ENCODE data around the gene GPRC5D.
A peak's percentile ranks its signal among the peaks of the same experiment; 100 is the strongest.

The GPRC5D gene

DNA sequence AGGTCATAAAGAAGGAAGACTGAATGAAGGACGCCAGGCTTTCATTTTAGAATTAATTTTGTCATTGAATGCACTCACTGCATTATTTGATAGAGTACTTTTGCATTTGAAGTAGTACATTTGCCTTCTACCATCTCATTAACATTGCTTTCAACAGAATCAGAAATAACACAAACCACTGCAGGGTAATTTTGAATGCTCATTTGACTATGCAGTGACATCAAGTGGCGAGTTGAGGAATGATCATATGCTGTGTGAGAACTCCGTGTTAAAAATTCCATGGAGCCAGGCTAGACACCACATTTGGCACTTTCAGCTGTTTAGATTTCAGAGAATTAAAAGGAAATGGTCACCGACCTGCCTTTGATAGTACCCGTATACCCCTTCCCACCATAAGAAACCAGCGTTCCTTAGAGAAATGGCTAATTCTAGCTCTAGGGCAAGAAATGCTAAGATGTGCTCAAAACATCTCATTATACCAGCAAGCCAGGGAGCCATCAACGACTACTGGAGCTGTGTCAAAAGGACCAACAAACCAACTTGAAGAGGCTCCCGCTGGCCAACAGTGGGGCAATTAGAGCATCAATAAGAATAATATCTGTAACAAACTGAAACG lies 31.6 kb upstream of the GPRC5D start:
- H3K27ac ChIP-seq: no peak overlapping the region
- no peak overlapping the region for H3K4me3 ChIP-seq

DNA sequence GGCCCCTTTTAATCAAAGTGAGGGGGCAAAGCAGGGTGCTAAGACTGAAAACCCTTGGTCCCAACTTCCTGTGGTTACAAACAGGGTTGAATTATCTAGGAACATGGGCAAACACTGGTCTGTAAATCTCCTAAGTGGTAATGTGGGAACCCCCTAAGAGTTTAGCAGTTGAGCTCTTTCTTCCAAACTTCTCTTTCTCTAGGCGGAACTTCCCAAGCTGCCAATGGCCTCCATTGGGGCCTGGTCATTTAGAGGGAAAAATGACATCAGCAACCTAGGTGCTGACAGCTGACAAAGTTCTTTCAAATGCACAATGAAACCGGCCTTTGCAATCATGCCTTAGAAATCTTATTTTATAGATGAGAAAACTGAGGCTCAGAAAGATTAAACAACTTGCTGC lies 30.4 kb upstream of the GPRC5D start:
- Histone ChIP-seq H3K4me3 (no peak overlapping the region), H3K27ac (no peak overlapping the region)

DNA sequence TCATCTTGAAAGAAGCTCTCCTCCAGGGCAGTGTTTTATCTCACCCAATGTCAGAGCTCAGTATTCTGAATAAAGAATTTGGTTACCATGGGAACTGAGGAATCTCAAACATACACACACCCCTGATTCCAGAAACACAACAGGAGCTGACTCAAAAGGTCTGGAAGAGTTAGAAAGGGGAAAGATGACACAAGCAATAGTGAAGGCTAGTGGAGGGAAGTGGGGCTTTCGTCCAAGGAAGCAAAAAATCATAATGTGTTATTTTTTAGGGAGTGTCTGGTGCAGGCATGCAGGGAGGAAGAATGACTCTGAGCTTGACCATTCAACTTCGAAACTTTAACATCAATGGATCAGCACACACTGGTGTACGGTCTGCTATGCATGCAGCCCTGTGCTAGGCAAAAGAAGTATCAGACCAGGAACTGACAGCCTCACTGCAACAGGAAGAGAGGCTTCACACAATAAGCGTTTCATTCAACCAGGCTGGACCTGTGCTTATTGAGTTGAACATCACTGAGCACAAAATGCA lies 27.8 kb upstream of the GPRC5D start:
- H3K4me3 ChIP-seq: no peak overlapping the region
- peak overlapping the region in 7 of 21 experiments; percentile 3 to 74 (median 30) for H3K27ac ChIP-seq

DNA sequence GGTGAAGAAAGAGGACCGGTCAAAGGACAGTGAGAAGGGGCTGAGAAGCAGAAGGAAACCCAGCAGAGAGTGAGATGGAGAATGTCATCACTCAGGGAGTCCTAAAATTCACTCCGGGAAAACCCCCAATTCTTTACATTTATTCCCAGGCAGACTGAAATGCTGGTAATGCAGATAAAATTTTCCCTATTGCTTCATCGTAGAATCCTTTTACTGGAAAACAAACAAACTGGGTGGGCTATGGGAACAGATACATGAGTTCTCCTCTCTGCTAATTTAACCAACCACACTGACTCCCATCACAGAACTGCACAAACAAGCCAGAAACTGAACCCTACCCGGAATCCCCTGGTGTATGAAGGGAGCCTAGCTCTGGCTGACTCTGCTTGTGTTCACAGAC lies 27.2 kb upstream of the GPRC5D start:
- H3K27ac ChIP-seq: peak overlapping the region in 9 of 21 experiments; percentile 3 to 74 (median 54)

DNA sequence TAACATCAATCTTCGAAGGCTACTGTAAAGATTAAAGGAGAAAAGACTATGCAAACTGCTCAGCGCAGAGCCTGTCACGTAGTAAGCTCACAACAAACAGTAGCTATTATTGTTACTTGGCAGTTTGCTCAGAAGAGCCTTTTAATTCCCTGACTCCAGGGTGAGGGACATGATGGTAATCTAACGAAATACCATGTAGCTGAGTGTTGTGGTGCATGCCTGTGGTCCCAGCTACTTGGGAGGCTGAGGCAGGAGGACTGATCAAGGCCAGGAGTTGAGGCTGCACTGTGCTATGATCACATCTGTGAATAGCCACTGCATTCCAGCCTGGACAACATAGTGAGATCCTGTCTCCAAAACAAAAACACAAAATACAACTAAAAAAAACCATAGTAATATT lies 25.3 kb upstream of the GPRC5D start:
- Histone ChIP-seq H3K27ac (peak overlapping the region in 10 of 21 experiments; percentile 6 to 77 (median 46)), H3K4me3 (no peak overlapping the region)

More for the DNA sequence above, 27.2 kb upstream of the GPRC5D start:
- no peak overlapping the region for H3K4me3 ChIP-seq

DNA sequence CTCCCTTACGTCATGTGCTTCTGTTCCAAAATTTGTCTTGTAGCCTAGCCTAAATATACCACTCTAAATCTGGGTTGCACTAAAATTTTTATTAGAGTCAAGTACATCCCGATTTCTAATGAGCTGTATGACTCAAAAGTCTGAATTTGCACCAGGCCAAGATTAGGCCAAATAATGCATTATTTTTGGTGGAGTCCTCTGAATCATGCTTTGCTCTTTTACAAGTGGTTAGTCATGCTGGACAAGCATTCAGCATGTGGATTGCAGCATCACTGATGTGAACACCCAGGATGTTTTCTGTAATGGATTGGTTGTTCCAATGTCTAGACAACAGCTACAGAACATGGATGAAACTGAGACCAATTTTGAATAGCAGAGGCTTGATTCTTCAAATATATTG lies 24.4 kb upstream of the GPRC5D start:
- H3K27ac ChIP-seq: peak overlapping the region in 14 of 21 experiments; percentile 6 to 78 (median 46)
- no peak overlapping the region for H3K4me3 ChIP-seq

DNA sequence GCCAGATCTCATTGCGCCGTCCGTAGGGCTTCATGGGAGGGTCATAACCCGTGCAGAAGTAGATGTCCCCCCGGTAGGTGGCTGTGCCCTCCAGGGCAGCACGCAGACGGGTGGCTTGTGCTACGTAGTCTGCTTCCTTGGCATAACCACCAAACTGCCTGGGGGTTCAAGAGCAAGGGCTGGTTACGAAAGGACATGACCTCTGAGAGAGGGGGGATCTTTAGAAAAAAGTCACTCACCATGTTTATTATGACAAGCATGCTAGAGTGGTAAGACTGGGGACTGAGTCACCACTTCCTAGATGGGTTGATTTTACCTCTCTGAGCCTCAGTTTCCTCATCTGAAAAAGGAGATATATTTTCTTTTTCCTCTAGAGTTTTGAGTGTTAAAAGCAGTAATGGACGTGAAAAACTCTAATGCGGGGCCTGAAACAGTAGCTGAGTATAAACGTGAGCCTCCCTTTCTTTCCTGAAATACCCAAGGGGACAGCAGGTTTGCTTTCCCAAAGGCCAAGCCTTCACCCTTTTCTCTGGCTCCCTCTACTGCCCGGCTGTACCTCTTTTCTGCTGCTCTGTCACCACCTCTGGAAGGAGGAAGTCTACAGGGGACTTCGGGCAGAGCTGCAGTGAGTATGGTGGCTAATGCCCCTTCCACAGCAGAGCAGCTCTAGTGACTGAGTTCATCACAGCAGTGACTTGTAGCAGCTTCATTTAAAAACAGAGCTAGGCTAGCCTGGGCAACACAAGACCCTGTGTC lies 23.5 kb upstream of the GPRC5D start:
- peak overlapping the region in 15 of 21 experiments; percentile 9 to 78 (median 54) for H3K27ac ChIP-seq
- H3K4me3 ChIP-seq: no peak overlapping the region

DNA sequence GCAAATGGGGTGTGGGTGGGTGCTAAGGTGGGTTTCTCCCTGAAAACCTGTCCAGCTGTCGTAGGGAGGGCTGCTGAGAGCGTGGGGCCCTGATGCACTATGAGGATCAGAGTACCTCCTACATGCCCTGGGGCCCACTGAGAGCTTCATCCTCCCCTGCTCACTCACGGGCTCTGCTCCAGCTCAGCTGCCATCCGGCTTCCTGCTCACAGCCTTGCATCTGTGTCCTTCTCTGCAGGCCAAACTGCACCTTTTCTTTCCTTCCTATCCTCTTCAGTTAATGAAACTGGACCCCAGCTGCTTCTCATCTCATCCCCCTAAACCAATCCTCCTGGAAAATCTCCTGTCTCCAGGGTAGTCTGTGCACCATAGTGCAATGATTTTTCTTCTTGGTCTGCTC lies 22.2 kb upstream of the GPRC5D start:
- H3K4me3 ChIP-seq: no peak overlapping the region
- H3K27ac ChIP-seq: no peak overlapping the region

DNA sequence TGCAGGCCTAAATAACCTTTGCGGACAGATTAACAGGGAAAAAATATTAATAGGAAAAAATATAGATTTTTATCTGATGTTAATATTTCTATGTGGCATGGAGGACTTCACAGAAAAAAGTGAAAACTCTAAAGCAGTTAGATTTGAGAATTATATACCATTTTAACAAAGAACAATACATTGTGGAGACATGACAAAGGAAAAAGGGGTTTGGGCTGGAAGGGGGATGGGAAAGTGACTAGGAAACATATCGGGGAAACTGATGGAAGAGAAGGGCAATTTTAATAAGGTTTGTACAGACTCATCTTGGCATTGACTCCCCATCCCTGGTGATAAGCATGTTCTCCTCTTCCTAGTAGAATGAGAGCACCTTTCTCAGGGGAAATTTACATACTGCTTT lies 21.0 kb upstream of the GPRC5D start:
- no peak overlapping the region for H3K4me3 ChIP-seq
- H3K27ac ChIP-seq: no peak overlapping the region

DNA sequence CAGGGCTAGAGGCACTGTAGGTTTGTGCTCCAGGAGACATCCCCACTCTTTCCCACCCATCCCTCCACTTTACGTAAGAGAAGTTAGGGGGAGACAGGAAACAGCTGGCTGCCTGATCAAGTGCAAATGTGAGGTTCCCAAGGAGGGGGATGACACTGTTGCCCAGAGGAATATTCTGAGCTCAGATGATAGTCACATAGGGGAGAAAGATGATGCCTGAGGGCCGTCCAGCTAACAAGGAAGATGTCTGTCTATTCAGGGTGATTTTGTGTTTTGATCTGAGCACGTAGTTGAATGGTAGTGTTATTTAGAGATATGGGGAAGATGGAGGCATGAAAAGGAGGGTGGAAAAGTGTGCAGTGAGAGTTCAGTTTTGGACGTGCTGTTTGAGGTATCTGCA lies 13.9 kb upstream of the GPRC5D start:
- H3K4me3 ChIP-seq: no peak overlapping the region
- H3K27ac ChIP-seq: no peak overlapping the region

DNA sequence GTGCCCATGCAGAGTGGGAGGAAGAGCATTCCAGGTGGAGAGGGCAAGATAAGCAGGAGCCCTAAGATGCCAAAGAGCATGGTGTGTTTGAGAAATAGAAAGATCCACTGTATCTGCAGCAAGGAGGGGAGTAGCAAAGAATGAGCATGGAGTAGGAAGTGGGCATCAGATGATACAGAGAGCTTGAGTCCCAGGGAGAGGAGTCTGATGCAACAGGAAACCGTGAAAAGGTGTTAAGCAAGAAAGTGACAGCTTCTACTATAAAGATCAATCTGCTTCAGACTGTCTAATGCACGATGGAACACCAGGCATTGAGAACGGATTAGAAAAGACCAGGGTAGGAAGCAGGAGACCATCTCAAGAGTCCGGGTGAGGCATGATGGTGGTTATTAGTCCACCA lies 12.3 kb upstream of the GPRC5D start:
- no peak overlapping the region for H3K4me3 ChIP-seq
- no peak overlapping the region for H3K27ac ChIP-seq

DNA sequence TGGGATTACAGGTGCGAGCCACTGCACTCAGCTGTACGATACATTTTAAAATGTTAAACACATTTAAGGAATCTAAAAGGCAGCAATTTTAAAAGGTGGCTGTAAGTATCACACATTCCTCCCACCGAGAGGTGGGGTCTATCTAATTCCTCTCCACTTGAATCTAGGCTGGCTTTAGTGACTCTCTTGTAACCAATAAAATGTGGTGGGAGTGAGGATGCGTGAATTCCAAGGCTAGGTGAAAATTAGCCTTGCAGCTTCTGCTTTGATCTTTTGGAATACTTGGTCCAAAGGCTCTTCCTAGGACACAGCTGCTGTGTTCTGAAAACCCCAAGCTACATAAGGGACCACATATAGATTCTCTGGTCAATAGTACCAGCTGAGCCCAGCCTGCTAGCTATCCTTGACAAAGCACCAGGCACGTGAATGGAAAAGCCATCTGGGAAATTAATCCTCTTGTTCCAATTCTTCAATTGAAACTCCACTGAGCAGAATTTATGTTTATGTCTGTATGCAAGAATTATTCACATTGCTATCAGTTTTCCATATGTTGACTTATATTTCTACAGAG lies 8.8 kb upstream of the GPRC5D start:
- Histone ChIP-seq H3K4me3 (no peak overlapping the region), H3K27ac (no peak overlapping the region)

DNA sequence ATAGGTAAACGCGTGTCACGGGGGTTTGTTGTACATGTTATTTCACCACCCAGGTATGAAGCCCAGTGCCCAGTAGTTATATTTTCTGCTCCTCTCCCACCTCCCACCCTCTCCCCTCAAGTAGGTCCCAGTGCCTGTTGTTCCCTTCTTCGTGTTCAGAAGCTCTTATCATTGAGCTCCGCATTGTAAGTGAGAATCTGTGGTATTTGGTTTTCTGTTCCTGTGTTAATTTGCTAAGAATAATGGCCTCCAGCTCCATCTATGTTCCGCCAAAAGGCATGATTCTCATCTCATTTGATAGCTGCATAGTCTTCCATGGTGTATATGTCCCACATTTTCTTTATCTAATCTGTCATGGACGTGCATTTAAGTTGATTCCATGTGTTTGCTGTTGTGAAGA lies 6.9 kb upstream of the GPRC5D start:
- Histone ChIP-seq H3K27ac (no peak overlapping the region), H3K4me3 (no peak overlapping the region)

DNA sequence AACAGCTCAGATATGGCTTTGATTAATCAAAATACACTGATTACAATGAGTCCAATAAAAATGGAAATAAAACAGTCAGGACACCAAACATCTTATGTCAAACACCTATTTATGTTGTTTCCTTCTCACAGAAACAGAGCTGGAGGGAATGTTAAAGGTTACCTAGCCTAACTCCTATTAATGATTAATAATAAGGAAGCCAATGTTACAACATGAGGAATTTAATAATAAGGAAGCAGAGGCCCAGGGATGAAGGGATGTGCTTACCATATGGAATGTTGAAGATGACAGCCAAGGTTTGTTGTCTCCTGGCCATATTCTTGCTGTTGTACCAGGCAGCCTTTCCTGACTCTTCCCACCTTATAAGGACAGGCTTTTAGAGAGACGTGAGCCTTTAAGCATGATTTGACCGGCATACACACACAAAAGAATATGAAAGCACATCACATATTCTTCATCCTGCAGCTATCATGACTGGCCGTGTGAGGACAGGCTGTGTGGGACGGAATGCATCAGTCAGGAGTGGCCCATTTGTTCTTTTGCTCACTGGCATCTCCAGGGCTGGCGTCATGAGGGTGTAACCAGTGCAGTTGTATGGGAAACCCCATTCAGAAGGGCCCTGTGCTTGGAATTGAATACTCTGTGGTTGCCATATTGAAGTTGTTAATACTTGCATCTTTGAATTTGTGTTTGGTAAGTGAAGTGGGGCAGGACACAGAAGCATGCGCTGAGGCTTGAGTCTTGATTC lies 3.1 kb upstream of the GPRC5D start:
- no peak overlapping the region for H3K4me3 ChIP-seq
- H3K27ac ChIP-seq: no peak overlapping the region

DNA sequence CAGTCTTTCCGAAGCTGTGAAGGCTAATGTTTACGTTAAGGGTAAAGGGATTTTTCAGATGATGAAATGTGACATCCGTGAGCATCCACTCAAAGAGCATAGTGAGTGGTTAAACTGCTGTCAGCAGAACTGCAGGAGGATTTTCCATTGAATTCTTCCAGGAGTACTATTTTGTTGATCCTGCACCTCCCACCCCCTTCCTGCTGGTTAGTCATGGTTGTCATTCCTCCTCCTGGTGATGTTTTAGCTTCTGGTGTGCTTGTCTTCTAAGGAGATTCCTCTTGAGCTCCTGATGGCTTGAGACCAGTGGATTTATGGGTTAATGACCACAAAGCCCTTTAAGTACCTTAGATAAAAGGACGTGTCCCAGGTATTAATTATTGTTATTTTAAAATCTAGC lies 2.4 kb upstream of the GPRC5D start:
- H3K27ac ChIP-seq: no peak overlapping the region
- H3K4me3 ChIP-seq: no peak overlapping the region

DNA sequence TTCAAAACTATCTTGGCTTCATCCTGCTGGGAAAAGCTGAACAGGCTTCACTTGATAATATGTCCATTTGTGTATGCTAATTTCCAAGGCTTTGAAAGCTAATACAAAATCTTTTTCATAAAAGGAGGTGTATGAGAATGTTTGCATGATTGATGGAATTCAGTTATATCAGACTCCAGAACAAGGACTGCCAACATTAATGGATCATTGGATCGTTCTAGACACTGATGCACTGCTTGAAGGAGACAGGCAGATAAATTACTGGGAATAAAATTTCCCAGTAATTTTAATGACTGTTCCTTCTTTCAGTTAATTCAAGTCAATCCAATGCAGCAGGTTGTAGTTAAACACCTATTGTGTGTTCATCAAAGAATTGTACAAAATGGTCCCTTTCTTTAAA lies 466 bp downstream of the GPRC5D start:
- H3K4me3 ChIP-seq: no peak overlapping the region
- no peak overlapping the region for H3K27ac ChIP-seq

DNA sequence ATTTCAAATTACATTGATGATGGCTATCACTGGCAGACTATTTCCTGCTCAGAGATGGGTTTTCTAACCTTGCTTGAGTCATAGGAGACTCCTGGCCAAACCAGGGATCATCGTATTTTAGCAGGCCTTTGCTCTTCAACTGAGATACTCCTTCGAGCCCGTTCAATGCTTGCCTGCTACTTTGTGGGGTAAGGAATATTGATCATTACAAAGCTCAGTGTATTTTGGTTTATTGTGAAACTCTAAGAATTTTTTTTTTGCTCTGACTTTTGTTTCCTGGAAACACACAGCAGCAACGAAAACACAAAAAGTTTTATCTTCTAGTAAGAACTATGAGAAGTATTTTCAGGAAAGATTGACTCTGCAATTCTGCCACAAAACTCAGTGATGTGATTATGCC lies 4.1 kb downstream of the GPRC5D start:
- Histone ChIP-seq H3K4me3 (no peak overlapping the region), H3K27ac (no peak overlapping the region)

DNA sequence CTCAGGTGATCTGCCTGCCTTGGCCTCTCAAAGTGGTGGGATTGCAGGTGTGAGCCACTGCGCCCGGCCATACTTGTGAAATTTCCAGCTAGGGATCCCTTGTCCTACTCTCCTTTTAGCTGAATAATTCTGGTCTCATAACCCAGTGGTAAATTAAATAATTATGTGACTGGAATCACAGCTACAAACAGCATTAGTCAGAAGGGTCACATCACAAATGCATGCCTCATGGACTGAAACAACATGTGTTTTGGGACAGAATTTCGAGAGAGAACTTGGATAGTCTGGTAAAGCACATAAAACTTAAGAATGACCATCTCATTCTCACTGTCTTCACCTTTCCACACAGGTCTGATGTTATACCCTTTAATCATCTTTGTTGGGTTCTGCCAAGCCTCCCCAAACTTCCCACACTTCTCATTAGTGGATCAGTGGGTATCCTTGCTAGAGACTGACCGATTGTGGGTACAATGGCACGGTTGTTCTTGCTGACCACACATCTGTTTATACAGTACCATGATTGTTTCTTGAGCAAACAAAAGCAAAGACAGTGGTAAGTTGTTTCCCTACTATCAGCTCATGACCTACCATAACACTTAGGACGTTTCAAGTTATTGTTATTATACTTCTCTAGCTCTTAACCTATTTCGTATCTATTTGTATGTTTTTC lies 5.1 kb downstream of the GPRC5D start:
- H3K27ac ChIP-seq: peak overlapping the region in 2 of 21 experiments; percentile 25 to 64
- H3K4me3 ChIP-seq: no peak overlapping the region

DNA sequence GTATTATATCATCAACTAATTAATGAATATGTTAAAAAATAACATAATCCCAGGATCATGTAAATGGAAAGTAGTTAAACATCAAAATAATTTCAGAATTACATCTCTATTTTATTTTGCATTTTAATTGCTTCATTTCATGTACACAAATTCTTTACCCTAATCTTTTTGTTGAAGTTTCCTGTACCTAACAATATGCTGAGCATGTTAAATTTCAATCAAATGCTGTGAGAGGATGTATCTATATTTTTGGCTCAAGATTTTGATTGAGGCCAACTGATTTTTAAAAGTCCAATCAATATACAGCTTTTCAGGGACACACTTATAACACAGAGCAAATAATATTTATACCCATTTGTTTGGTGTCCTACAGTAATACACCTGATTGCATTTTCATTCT lies 6.4 kb downstream of the GPRC5D start:
- no peak overlapping the region for H3K4me3 ChIP-seq
- H3K27ac ChIP-seq: no peak overlapping the region
